ENCODE data around the gene MRTFA.
"Not testable (repeated sequence)": the region's sequence is repeated elsewhere in the genome, so short reads cannot be mapped to it uniquely, and the experiment has no call there.

DNA sequence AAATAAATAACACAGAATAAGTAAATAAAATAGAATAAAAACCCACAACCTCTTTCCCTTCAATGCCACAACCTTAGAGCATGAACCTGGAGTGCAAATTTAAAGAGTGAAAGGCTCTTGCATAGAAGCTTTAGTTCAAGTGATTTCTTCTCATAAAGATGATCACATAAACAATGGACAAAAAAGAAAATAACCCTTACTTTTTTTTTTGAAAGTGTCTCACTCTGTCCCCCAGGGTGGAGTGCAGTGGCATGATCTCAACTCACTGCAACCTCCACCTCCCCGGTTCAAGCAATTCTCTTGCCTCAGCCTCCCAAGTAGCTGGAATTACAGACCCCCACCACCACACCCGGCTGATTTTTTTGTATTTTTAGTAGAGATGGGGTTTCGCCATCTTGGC lies 10.7 kb downstream of the MRTFA start:
- not testable (repeated sequence) for TF ChIP-seq CTCF (IDR thresholded peaks at IDR 0.05; ENCODE audit: insufficient read depth, low read length, poor library complexity, severe bottlenecking); EZH2phosphoT487 (conservative IDR thresholded peaks at IDR 0.05; ENCODE audit: low read length)

Data from SU-DHL-6 (cell line).